Activated effector memory CD4-positive, alpha-beta T cell treated with Interleukin-2 at 50 U/mL for 16 hours (primary cell): Measurements from ENCODE around the gene CTNND2.
A peak's percentile ranks its signal among the peaks of the same experiment; 100 is the strongest.
"Not testable (repeated sequence)": the region's sequence is repeated elsewhere in the genome, so short reads cannot be mapped to it uniquely, and the experiment has no call there.

Experiments
- DNase-seq: peaks from one replicate; pipeline ENCODE4 v3.0.0-alpha.2; 2020

CTNND2 gene

GRCh38 chr5:11009576-11009975 is 894.7 kb downstream of the CTNND2 start:
- DNase-seq, result no peak

GRCh38 chr5:11007269-11007870 is 896.9 kb downstream of the CTNND2 start:
- no peak for DNase-seq

GRCh38 chr5:11004523-11004922 is 899.7 kb downstream of the CTNND2 start:
- not testable (repeated sequence) for DNase-seq

GRCh38 chr5:11000515-11001353 is 903.5 kb downstream of the CTNND2 start:
- DNase-seq, result no peak

- no peak for DNase-seq
Measured at GRCh38 chr5:10999714-11000113, 904.5 kb downstream of the CTNND2 start.

- DNase-seq, result no peak
Measured at GRCh38 chr5:10995891-10996290, 908.4 kb downstream of the CTNND2 start.

- DNase-seq, result no peak
Measured at GRCh38 chr5:10994091-10994986, 909.9 kb downstream of the CTNND2 start.

- DNase-seq, result no peak
Measured at GRCh38 chr5:10990634-10991033, 913.6 kb downstream of the CTNND2 start.

GRCh38 chr5:10989577-10990263 is 914.5 kb downstream of the CTNND2 start:
- DNase-seq, result no peak

GRCh38 chr5:10988622-10989021 is 915.6 kb downstream of the CTNND2 start:
- DNase-seq, result no peak

- peak; percentile 52 for DNase-seq
Measured at GRCh38 chr5:10987925-10988504, 916.2 kb downstream of the CTNND2 start.

GRCh38 chr5:10987276-10987924 is 916.8 kb downstream of the CTNND2 start:
- DNase-seq, result no peak

GRCh38 chr5:10985721-10986110 is 918.5 kb downstream of the CTNND2 start:
- no peak for DNase-seq

- DNase-seq, result no peak
Measured at GRCh38 chr5:10985091-10985720, 919.0 kb downstream of the CTNND2 start.

GRCh38 chr5:10984021-10984715 is 920.1 kb downstream of the CTNND2 start:
- no peak for DNase-seq

- DNase-seq, result no peak
Measured at GRCh38 chr5:10982626-10983025, 921.6 kb downstream of the CTNND2 start.

- no peak for DNase-seq
Measured at GRCh38 chr5:10981932-10982331, 922.3 kb downstream of the CTNND2 start.

GRCh38 chr5:10977011-10977410 is 927.2 kb downstream of the CTNND2 start:
- no peak for DNase-seq

- no peak for DNase-seq
Measured at GRCh38 chr5:10975945-10976344, 928.3 kb downstream of the CTNND2 start.

- no peak for DNase-seq
Measured at GRCh38 chr5:10974850-10975249, 929.4 kb downstream of the CTNND2 start.

GRCh38 chr5:10973316-10973715 is 930.9 kb downstream of the CTNND2 start:
- DNase-seq, result no peak
